Measurements from ENCODE around the gene CEACAM8. TPM values are rescaled to one million over a fixed set of nuclear protein-coding genes. Genes with fewer than 3 reads are reported as not detected.
"Not testable (repeated sequence)": the region's sequence is repeated elsewhere in the genome, so short reads cannot be mapped to it uniquely, and the experiment has no call there.

The CEACAM8 gene
- total and polyA plus RNA-seq, 2 donors (not counting 3 experiments of a cell fraction or from before 2014, with no cell fraction given), result not detected

DNA sequence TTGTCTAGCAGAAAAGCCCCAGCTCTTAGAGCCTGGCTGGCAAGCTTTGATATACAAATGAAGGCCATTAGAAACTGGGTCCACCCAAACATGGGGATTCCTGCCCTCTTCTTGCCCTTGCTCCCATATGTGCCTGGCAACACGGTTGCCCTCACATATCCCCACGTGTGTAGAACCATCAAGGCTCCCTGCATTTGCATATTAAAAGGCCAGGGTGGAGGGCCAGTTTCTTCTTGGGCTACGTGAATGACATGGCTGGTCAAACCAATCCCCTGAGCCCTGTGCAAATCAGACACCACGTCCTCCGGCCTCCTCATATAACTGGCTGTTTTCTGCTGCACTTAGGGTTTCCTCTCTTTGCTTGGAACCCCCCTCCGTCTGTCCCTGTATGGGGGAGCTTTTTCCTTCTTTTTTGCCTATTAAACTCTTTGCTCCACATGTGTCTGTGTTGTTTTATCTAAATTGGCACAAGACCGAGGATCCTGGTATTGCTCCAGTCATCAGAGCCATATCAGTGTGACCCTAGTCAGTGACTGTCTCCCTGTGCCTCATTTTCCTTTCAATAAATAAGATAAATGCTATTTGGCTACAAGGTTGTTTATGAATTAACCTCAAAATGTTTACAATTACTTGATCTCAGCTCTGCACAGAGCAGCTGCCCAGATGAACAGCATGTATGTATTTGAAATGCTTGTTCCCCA lies 36.1 kb downstream of the CEACAM8 start:
- Histone ChIP-seq H4K20me1 (replicated peaks; ENCODE audit: control insufficient read depth, extremely low read depth, insufficient read depth, low read length) (no peaks in the 10 kb centered on the region), H3K4me2 (ENCODE audit: insufficient read depth, low read length) (no peak overlapping the region), H3K27ac (ENCODE audit: insufficient read depth, low read depth, low read length) (no peak overlapping the region), H3K9me1 (replicated peaks; ENCODE audit: control insufficient read depth, extremely low read depth, insufficient read depth, low read length) (no peaks in the 10 kb centered on the region), H3K79me2 (ENCODE audit: control insufficient read depth, insufficient read depth, low read length) (no peaks in the 10 kb centered on the region), H3K9ac (replicated peaks; ENCODE audit: extremely low read depth, insufficient read depth, low read length) (no peak overlapping the region), H3K27me3 (ENCODE audit: control insufficient read depth in 2 of 2, insufficient read depth in 2 of 2, low read length in 2 of 2) (no peaks in the 10 kb centered on the region), H2AFZ (ENCODE audit: low read depth, low read length) (no peak overlapping the region), H3K9me3 (replicated peaks; ENCODE audit: control insufficient read depth, insufficient read depth, low read length) (no peaks in the 10 kb centered on the region), H3K4me1 (ENCODE audit: control insufficient read depth, extremely low read depth, insufficient read depth, low read length) (no peaks in the 10 kb centered on the region), H3K36me3 (ENCODE audit: control insufficient read depth in 2 of 2, extremely low read depth in 1 of 2, insufficient read depth in 2 of 2, low read length in 2 of 2) (no peaks in the 10 kb centered on the region), H3K4me3 (replicated peaks in 1 of 3; ENCODE audit: insufficient read depth in 1 of 3, low read depth in 1 of 3, low read length in 3 of 3) (no peak overlapping the region)
- intact Hi-C loops (cut with micrococcal nuclease) (no loop called here), dilution Hi-C loops (cut with MboI; ENCODE audit: extremely low pct_ligation_motif_present, low sequenced_read_pairs) (no loop called here)
- no TSS peak for BruUV-seq (replicated peaks)
- TF ChIP-seq FOS (IDR thresholded peaks at IDR 0.05; ENCODE audit: borderline replicate concordance, insufficient read depth, low read length) (no peak), POLR2A (IDR thresholded peaks at IDR 0.05; ENCODE audit: low read depth, low read length) (no peak), POLR2AphosphoS5 (IDR thresholded peaks at IDR 0.05; ENCODE audit: insufficient read depth, low read depth, low read length) (no peak), JUN (IDR thresholded peaks at IDR 0.05; ENCODE audit: borderline replicate concordance, insufficient read depth, insufficient read length, low read depth) (no peak), MYC (IDR thresholded peaks at IDR 0.05; ENCODE audit: low read depth, low read length) (no peak), GATA2 (IDR thresholded peaks at IDR 0.05; ENCODE audit: insufficient read depth, insufficient read length, low read depth, low read length) (no peak), EZH2 (IDR thresholded peaks at IDR 0.05; ENCODE audit: borderline replicate concordance, low read depth, low read length, severe bottlenecking) (no peak)
- TF ChIP-seq, protein P1, sequence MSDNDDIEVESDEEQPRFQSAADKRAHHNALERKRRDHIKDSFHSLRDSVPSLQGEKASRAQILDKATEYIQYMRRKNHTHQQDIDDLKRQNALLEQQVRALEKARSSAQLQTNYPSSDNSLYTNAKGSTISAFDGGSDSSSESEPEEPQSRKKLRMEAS (IDR thresholded peaks at IDR 0.05; ENCODE audit: insufficient read depth, insufficient read length), result no peak
- TF ChIP-seq, protein P2, sequence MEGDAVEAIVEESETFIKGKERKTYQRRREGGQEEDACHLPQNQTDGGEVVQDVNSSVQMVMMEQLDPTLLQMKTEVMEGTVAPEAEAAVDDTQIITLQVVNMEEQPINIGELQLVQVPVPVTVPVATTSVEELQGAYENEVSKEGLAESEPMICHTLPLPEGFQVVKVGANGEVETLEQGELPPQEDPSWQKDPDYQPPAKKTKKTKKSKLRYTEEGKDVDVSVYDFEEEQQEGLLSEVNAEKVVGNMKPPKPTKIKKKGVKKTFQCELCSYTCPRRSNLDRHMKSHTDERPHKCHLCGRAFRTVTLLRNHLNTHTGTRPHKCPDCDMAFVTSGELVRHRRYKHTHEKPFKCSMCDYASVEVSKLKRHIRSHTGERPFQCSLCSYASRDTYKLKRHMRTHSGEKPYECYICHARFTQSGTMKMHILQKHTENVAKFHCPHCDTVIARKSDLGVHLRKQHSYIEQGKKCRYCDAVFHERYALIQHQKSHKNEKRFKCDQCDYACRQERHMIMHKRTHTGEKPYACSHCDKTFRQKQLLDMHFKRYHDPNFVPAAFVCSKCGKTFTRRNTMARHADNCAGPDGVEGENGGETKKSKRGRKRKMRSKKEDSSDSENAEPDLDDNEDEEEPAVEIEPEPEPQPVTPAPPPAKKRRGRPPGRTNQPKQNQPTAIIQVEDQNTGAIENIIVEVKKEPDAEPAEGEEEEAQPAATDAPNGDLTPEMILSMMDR (IDR thresholded peaks at IDR 0.05; ENCODE audit: extremely low read depth in 1 of 2, insufficient read depth in 1 of 2, low read depth in 1 of 2, low read length in 2 of 2), result no peak
- FAIRE-seq (no peak), DNase-seq (ENCODE audit: low read depth, low spot score) (no peak)
- CTCF ChIA-PET, result no interaction called here
- POLR2A ChIA-PET, result no interaction called here

DNA sequence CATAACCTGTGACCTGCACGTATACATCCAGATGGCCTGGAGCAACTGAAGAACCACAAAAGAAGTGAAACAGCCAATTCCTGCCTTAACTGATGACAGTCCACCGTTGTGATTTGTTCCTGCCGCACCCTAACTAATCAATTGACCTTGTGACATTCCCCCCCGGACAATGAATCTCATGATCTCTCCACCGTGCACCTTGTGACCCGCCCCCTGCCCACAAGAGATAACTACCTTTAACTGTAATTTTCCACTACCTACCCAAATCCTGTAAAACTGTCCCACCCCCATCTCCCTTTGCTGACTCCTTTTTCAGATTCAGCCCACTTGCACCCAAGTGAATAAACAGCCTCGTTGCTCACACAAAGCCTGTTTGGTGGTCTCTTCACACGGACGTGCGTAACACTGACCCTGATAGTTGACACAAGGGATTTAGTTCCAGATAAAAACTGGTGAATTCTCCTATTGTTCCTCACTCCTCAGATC lies 37.3 kb downstream of the CEACAM8 start:
- BruUV-seq (replicated peaks); CTCF ChIA-PET: not testable (repeated sequence)

More for the DNA sequence above, 37.3 kb downstream of the CEACAM8 start:
- H3K4me2 ChIP-seq (ENCODE audit: insufficient read depth, low read length); FAIRE-seq; H3K36me3 ChIP-seq (ENCODE audit: control insufficient read depth in 2 of 2, extremely low read depth in 1 of 2, insufficient read depth in 2 of 2, low read length in 2 of 2); H3K4me1 ChIP-seq (ENCODE audit: control insufficient read depth, extremely low read depth, insufficient read depth, low read length); dilution Hi-C loops (cut with MboI; ENCODE audit: extremely low pct_ligation_motif_present, low sequenced_read_pairs); H3K4me3 ChIP-seq (replicated peaks in 1 of 3; ENCODE audit: insufficient read depth in 1 of 3, low read depth in 1 of 3, low read length in 3 of 3); H3K27me3 ChIP-seq (ENCODE audit: control insufficient read depth in 2 of 2, insufficient read depth in 2 of 2, low read length in 2 of 2); H2AFZ ChIP-seq (ENCODE audit: low read depth, low read length); H3K9ac ChIP-seq (replicated peaks; ENCODE audit: extremely low read depth, insufficient read depth, low read length); H3K79me2 ChIP-seq (ENCODE audit: control insufficient read depth, insufficient read depth, low read length); DNase-seq (ENCODE audit: low read depth, low spot score); intact Hi-C loops (cut with micrococcal nuclease); H3K9me1 ChIP-seq (replicated peaks; ENCODE audit: control insufficient read depth, extremely low read depth, insufficient read depth, low read length); POLR2A ChIA-PET; H3K9me3 ChIP-seq (replicated peaks; ENCODE audit: control insufficient read depth, insufficient read depth, low read length); H4K20me1 ChIP-seq (replicated peaks; ENCODE audit: control insufficient read depth, extremely low read depth, insufficient read depth, low read length); H3K27ac ChIP-seq (ENCODE audit: insufficient read depth, low read depth, low read length): not testable (repeated sequence)

Data from endothelial cell of umbilical vein (primary cell).